Liver (tissue), 9 donors: Measurements from ENCODE around the gene CLEC16A. TPM values are rescaled to one million over a fixed set of nuclear protein-coding genes. Genes with fewer than 3 reads are reported as not detected.
"Not testable (repeated sequence)": the region's sequence is repeated elsewhere in the genome, so short reads cannot be mapped to it uniquely, and the experiment has no call there.

Source experiments
- DNase-seq: peaks from one replicate; pipeline ENCODE4 v3.0.0-alpha.2; 2017; ENCODE audit warnings: low spot score
- H3K27ac ChIP-seq, 2 donors: one replicate each; pipeline ENCODE4 v1.7.0; 2013; ENCODE audit warnings: inconsistent platforms in 2 of 2, low read length in 2 of 2, control low read depth in 1 of 2, low read depth in 1 of 2, mild to moderate bottlenecking in 1 of 2
- H3K27me3 ChIP-seq, 4 donors: one replicate each; pipeline versions ENCODE4 v1.6.1 to v1.7.0; 2013; ENCODE audit warnings: low read length in 3 of 4, inconsistent platforms in 1 of 4, mild to moderate bottlenecking in 1 of 4, moderate library complexity in 1 of 4; ENCODE audit not compliant: control insufficient read depth in 4 of 4, insufficient read depth in 4 of 4
- H3K36me3 ChIP-seq, 4 donors: one replicate each; pipeline versions ENCODE4 v1.6.1 to v1.7.0; 2013; ENCODE audit warnings: low read length in 3 of 4, mild to moderate bottlenecking in 3 of 4, low read depth in 1 of 4, moderate library complexity in 1 of 4; ENCODE audit not compliant: control insufficient read depth in 4 of 4, insufficient read depth in 3 of 4
- H3K4me1 ChIP-seq, 4 donors: one replicate each; pipeline versions ENCODE4 v1.6.1 to v1.7.0; 2013; ENCODE audit warnings: low read length in 3 of 4, mild to moderate bottlenecking in 3 of 4, moderate library complexity in 1 of 4; ENCODE audit not compliant: control insufficient read depth in 4 of 4, insufficient read depth in 4 of 4
- H3K4me3 ChIP-seq, 3 donors: one replicate each; pipeline versions ENCODE4 v1.6.1 to v1.7.0; 2013; ENCODE audit warnings: low read length in 3 of 3, control low read depth in 1 of 3, low read depth in 1 of 3, mild to moderate bottlenecking in 1 of 3
- H3K9ac ChIP-seq, 2 donors: one replicate each; pipeline ENCODE4 v1.7.0; 2013; ENCODE audit warnings: low read length in 2 of 2, mild to moderate bottlenecking in 2 of 2, moderate library complexity in 2 of 2, control low read depth in 1 of 2, low read depth in 1 of 2
- H3K9me3 ChIP-seq, 4 donors: one replicate each; pipeline versions ENCODE4 v1.6.1 to v1.7.0; 2013; ENCODE audit warnings: low read length in 3 of 4; ENCODE audit not compliant: control insufficient read depth in 4 of 4
- FOXA1 ChIP-seq: IDR thresholded peaks from 2 replicates; pipeline ENCODE4 v1.6.1; 2016; ENCODE audit warnings: antibody characterized with exemption
- FOXA2 ChIP-seq: IDR thresholded peaks from 2 replicates; pipeline ENCODE4 v1.6.1; 2016; ENCODE audit warnings: antibody characterized with exemption
- GABPA ChIP-seq, 2 donors: IDR thresholded peaks in 1 of 2; conservative IDR thresholded peaks in 1 of 2; 2 replicates each; pipeline ENCODE4 v1.6.1; 2016; ENCODE audit warnings: antibody characterized with exemption in 2 of 2, mild to moderate bottlenecking in 1 of 2, moderate library complexity in 1 of 2
- HNF4A ChIP-seq, 2 donors: conservative IDR thresholded peaks; 2 replicates each; pipeline ENCODE4 v1.6.1; 2016; ENCODE audit warnings: antibody characterized with exemption in 2 of 2, mild to moderate bottlenecking in 2 of 2
- HNF4G ChIP-seq: IDR thresholded peaks from 2 replicates; pipeline ENCODE4 v1.6.1; 2016; ENCODE audit warnings: antibody characterized with exemption
- NR2F2 ChIP-seq: IDR thresholded peaks from 2 replicates; pipeline ENCODE4 v1.6.1; 2016; ENCODE audit warnings: antibody characterized with exemption
- RAD21 ChIP-seq, 2 donors: IDR thresholded peaks; 2 replicates each; pipeline ENCODE4 v1.6.1; 2016; ENCODE audit warnings: antibody characterized with exemption in 2 of 2, mild to moderate bottlenecking in 2 of 2
- RXRA ChIP-seq, 2 donors: IDR thresholded peaks; 2 replicates each; pipeline ENCODE4 v1.6.1; 2017 to 2018; ENCODE audit warnings: antibody characterized with exemption in 2 of 2, mild to moderate bottlenecking in 1 of 2
- SP1 ChIP-seq: IDR thresholded peaks from 2 replicates; pipeline ENCODE4 v1.6.1; 2018; ENCODE audit warnings: antibody characterized with exemption, mild to moderate bottlenecking
- TAF1 ChIP-seq: conservative IDR thresholded peaks from 2 replicates; pipeline ENCODE4 v1.6.1; 2016; ENCODE audit warnings: antibody characterized with exemption, mild to moderate bottlenecking
- YY1 ChIP-seq: IDR thresholded peaks from 2 replicates; pipeline ENCODE4 v1.6.1; 2016; ENCODE audit warnings: antibody characterized with exemption, mild to moderate bottlenecking
- WGBS: extraction: QIAGEN DNeasy Blood & Tissue Kit; methylation state at CpG from one replicate; pipeline ENCODE4 v1.1.7; 2013; 5-methylcytosine and 5-hydroxymethylcytosine counted together
- polyA plus RNA-seq, 2 donors: library from polyadenylated mRNA; stranded (reverse) in 1 of 2; unstranded in 1 of 2; fragments of 200-250 nt in 1 of 2; fragments of >200 nt in 1 of 2; fragmentation: Nextera tagmentation in 1 of 2; extraction: Ambion mirVana in 1 of 2; gene quantifications; one replicate each; pipeline versions ENCODE4 v1.2.1 to v1.2.3, GENCODE V29; 2013 to 2015
- total RNA-seq, 2 donors: library from RNA; depleted of rRNA; stranded (reverse); fragments of >200 nt; gene quantifications; one replicate each; pipeline ENCODE4 v1.2.3, GENCODE V29; 2014
- TF ChIP-seq, protein P1 (sequence below): IDR thresholded peaks from 2 replicates; pipeline ENCODE4 v1.6.1; 2016; ENCODE audit warnings: antibody characterized with exemption, mild to moderate bottlenecking
- TF ChIP-seq, protein P2 (sequence below): fragments of 150-350 bp; IDR thresholded peaks from 2 replicates; pipeline ENCODE4 v1.5.1; 2017; ENCODE audit warnings: improper control_type of control experiment, low read depth, low read length; ENCODE audit not compliant: missing input control
- TF ChIP-seq, protein P3 (sequence below): IDR thresholded peaks from 2 replicates; pipeline ENCODE4 v1.6.1; 2016; ENCODE audit warnings: antibody characterized with exemption
- donor health status: healthy.
- donor health status: healthy.
- donor health status: healthy.
- donor health status: healthy.
- donor health status: healthy.

The CLEC16A gene
- total and polyA plus RNA-seq, 4 donors = 9.7 to 23.0 (median 17.4) TPM

DNA sequence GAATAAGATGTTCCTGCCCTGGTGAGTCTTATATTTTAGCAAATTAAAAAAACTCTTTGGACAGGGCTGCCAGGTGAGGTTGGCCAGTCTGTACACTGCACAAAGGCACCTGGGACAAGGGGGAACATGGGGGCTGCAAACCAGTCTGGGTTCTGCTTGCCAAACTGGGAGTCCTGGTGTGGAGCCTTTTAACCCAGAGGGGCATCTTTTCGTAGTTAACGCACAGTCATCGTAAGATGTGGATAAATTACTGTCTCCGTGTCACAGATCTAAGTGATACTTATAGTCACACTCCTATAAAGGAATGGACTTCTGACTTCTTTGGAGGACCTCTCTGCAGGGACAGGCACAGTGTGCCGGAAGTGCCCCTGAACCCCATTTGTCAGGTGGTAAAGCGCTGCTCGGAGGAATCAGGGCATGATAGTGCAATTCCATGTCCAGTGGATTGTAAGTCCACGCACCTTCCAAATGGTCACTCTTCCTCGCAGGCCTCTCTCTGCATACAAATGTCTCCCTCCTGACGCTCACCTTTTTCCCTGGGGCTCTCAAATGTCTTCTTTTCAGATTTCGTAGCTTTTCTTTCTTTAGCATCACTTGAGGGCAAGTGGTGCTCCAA is 16.8 kb upstream of the CLEC16A start:
- no peaks in the 10 kb centered on the region for H3K27me3 ChIP-seq
- peaks cover 20 to 90% (median 73%) of the 10 kb centered on the region in 4 donors for H3K4me1 ChIP-seq
- TF ChIP-seq RXRA (IDR thresholded peaks at IDR 0.05) = no peak
- no peak for TF ChIP-seq RAD21 (IDR thresholded peaks at IDR 0.05)
- TF ChIP-seq HNF4G = no peak
- TF ChIP-seq TAF1 = no peak
- TF ChIP-seq, protein P1, sequence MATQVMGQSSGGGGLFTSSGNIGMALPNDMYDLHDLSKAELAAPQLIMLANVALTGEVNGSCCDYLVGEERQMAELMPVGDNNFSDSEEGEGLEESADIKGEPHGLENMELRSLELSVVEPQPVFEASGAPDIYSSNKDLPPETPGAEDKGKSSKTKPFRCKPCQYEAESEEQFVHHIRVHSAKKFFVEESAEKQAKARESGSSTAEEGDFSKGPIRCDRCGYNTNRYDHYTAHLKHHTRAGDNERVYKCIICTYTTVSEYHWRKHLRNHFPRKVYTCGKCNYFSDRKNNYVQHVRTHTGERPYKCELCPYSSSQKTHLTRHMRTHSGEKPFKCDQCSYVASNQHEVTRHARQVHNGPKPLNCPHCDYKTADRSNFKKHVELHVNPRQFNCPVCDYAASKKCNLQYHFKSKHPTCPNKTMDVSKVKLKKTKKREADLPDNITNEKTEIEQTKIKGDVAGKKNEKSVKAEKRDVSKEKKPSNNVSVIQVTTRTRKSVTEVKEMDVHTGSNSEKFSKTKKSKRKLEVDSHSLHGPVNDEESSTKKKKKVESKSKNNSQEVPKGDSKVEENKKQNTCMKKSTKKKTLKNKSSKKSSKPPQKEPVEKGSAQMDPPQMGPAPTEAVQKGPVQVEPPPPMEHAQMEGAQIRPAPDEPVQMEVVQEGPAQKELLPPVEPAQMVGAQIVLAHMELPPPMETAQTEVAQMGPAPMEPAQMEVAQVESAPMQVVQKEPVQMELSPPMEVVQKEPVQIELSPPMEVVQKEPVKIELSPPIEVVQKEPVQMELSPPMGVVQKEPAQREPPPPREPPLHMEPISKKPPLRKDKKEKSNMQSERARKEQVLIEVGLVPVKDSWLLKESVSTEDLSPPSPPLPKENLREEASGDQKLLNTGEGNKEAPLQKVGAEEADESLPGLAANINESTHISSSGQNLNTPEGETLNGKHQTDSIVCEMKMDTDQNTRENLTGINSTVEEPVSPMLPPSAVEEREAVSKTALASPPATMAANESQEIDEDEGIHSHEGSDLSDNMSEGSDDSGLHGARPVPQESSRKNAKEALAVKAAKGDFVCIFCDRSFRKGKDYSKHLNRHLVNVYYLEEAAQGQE = no peak
- no peak for TF ChIP-seq YY1
- no peak for TF ChIP-seq GABPA (IDR thresholded peaks at IDR 0.05 in 1 of 2, conservative IDR thresholded peaks at IDR 0.05 in 1 of 2)
- TF ChIP-seq, protein P2, sequence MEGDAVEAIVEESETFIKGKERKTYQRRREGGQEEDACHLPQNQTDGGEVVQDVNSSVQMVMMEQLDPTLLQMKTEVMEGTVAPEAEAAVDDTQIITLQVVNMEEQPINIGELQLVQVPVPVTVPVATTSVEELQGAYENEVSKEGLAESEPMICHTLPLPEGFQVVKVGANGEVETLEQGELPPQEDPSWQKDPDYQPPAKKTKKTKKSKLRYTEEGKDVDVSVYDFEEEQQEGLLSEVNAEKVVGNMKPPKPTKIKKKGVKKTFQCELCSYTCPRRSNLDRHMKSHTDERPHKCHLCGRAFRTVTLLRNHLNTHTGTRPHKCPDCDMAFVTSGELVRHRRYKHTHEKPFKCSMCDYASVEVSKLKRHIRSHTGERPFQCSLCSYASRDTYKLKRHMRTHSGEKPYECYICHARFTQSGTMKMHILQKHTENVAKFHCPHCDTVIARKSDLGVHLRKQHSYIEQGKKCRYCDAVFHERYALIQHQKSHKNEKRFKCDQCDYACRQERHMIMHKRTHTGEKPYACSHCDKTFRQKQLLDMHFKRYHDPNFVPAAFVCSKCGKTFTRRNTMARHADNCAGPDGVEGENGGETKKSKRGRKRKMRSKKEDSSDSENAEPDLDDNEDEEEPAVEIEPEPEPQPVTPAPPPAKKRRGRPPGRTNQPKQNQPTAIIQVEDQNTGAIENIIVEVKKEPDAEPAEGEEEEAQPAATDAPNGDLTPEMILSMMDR = no peak
- TF ChIP-seq NR2F2 = no peak
- 92% methylated on average over 11 of the region's 11 CpGs for WGBS
- no peak for DNase-seq
- no peak overlapping the region for H3K9ac ChIP-seq
- H3K4me3 ChIP-seq = peak overlapping the region in 2 of 3 donors; percentile 47 to 66
- H3K9me3 ChIP-seq = no peaks in the 10 kb centered on the region
- peaks cover 1 to 9% (median 4%) of the 10 kb centered on the region in 4 donors for H3K36me3 ChIP-seq
- H3K27ac ChIP-seq = no peak overlapping the region

DNA sequence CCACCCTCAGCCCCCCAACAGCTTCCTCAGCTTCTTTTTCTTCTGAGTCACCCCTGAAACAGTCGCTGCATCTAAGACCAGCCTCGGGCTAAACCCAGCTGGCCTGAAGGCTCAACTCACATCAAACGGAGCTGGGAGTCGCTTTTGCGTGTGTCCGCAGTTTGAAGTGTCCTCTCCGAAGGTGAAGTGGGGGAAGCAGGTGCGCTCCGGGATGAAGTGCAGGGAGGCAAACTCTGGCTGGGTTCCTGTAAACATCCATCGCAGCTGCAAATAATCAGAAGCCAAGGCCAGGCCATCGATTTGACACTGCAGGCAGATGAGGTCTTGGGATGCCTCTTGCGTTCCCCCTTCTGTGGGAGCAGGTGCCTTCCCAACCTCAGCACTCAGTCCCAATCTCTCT is 15.3 kb upstream of the CLEC16A start:
- TF ChIP-seq RXRA (IDR thresholded peaks at IDR 0.05) = peak; percentile 78 to 80
- TF ChIP-seq SP1 = peak; percentile 63
- TF ChIP-seq, protein P3, sequence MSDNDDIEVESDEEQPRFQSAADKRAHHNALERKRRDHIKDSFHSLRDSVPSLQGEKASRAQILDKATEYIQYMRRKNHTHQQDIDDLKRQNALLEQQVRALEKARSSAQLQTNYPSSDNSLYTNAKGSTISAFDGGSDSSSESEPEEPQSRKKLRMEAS = peak; percentile 46
- TF ChIP-seq HNF4A (conservative IDR thresholded peaks at IDR 0.05) = peak; percentile 59 to 69
- TF ChIP-seq, protein P1 = peak; percentile 29
- TF ChIP-seq FOXA1 = peak; percentile 18
- TF ChIP-seq RAD21 (IDR thresholded peaks at IDR 0.05) = peak in 1 of 2 donors; percentile 21
- TF ChIP-seq FOXA2 = peak; percentile 48
- Histone ChIP-seq H3K27ac (peak overlapping the region; percentile 53 to 79), H3K36me3 (peaks cover 1 to 11% (median 4%) of the 10 kb centered on the region in 4 donors), H3K4me1 (peaks cover 11 to 82% (median 63%) of the 10 kb centered on the region in 4 donors), H3K4me3 (peak overlapping the region; percentile 7 to 66 (median 47))
- H3K9ac ChIP-seq, DNase-seq, H3K9me3 ChIP-seq, H3K27me3 ChIP-seq: not testable (repeated sequence)
- 37% methylated on average over 12 of the region's 12 CpGs for WGBS
